Panc1 (cell line): ENCODE results near the gene FOS.

Source experiments
- CTCF ChIP-seq: fragments of 450-650 bp; IDR thresholded peaks from 2 replicates; pipeline ENCODE4 v1.5.1; 2017; ENCODE audit warnings: mild to moderate bottlenecking
- POLR2AphosphoS5 ChIP-seq: IDR thresholded peaks from 2 replicates; pipeline ENCODE4 v1.6.1; 2012; ENCODE audit warnings: mild to moderate bottlenecking, low read depth, low read length, moderate library complexity
- REST ChIP-seq, 2 experiments: IDR thresholded peaks; 2 replicates each; pipeline ENCODE4 v1.6.1; 2011 to 2012; ENCODE audit warnings: low read depth in 2 of 2, control low read depth in 1 of 2, low read length in 1 of 2, mild to moderate bottlenecking in 1 of 2, moderate library complexity in 1 of 2; ENCODE audit not compliant: insufficient read depth in 1 of 2
- TCF7L2 ChIP-seq: IDR thresholded peaks from 2 replicates; pipeline ENCODE4 v1.6.1; 2011; ENCODE audit warnings: mild to moderate bottlenecking, low read depth, low read length, inconsistent platforms

GRCh38 chr14:75294649-75295033 lies 16.0 kb downstream of the FOS start:
- TF ChIP-seq CTCF, result no peak; the same call in 1 of the 2 replicates
- TF ChIP-seq POLR2AphosphoS5, result no peak
- TF ChIP-seq TCF7L2, result no peak
- TF ChIP-seq REST (IDR thresholded peaks at IDR 0.05; ENCODE audit: insufficient read depth in 1 of 2, low read depth in 2 of 2, low read length in 1 of 2), result no peak
